ENCODE results near the gene NRXN2.

GRCh38 chr11:64752175-64752970 lies 29.4 kb upstream of the NRXN2 start:
- TF ChIP-seq CTCF (IDR thresholded peaks at IDR 0.05; ENCODE audit: low read depth, low read length, poor library complexity, severe bottlenecking) (no peak), EZH2phosphoT487 (IDR thresholded peaks at IDR 0.05; ENCODE audit: borderline replicate concordance, low read length) (no peak)
